Activated CD8-positive, alpha-beta T cell treated with anti-CD3 and anti-CD28 coated beads for 36 hours (primary cell): ENCODE results near the gene PDE4B. TPM values are rescaled to one million over a fixed set of nuclear protein-coding genes. Genes with fewer than 3 reads are reported as not detected.

Experiments
- ATAC-seq: fragments of 200-7000 bp; cut with Tn5 transposase; one replicate; pipeline ENCODE4 v1.10.0; 2021; ENCODE audit warnings: mild to moderate bottlenecking, moderate library complexity
- CTCF ChIA-PET: fragments of 350-600 bp; sonication (Branson Sonifier 250); formaldehyde crosslinking; loops from one replicate; lab custom pipeline; 2021; ENCODE audit warnings: antibody characterized with exemption; lab: Charles Lee
- POLR2A ChIA-PET: fragments of 350-600 bp; sonication (Branson Sonifier 250); formaldehyde crosslinking; loops from one replicate; lab custom pipeline; 2021; ENCODE audit warnings: antibody characterized with exemption; lab: Charles Lee
- DNase-seq: peaks from one replicate; pipeline ENCODE4 v3.0.0-alpha.2; 2020
- H3K27ac Mint-ChIP-seq: one replicate; pipeline ENCODE4 v1.8.0; 2021; ENCODE audit warnings: mild to moderate bottlenecking, mixed read lengths
- H3K27me3 Mint-ChIP-seq: one replicate; pipeline ENCODE4 v1.8.0; 2021; ENCODE audit warnings: mixed read lengths
- H3K36me3 Mint-ChIP-seq: one replicate; pipeline ENCODE4 v1.8.0; 2021; ENCODE audit warnings: low read depth, mixed read lengths
- H3K4me1 Mint-ChIP-seq: one replicate; pipeline ENCODE4 v1.8.0; 2021; ENCODE audit warnings: low read depth, mixed read lengths
- H3K4me3 Mint-ChIP-seq: one replicate; pipeline ENCODE4 v1.8.0; 2021; ENCODE audit warnings: mild to moderate bottlenecking, moderate library complexity, mixed read lengths
- H3K9me3 Mint-ChIP-seq: one replicate; pipeline ENCODE4 v1.8.0; 2021; ENCODE audit warnings: mixed read lengths
- intact Hi-C: fragments of 100-400 bp; cut with micrococcal nuclease; formaldehyde crosslinking; loops from one replicate; pipeline ENCODE4 v1.10.0; 2022
- total RNA-seq, 2 experiments: library from RNA; stranded (reverse); gene quantifications; one replicate each; pipeline ENCODE4 v1.2.3, GENCODE V29; 2021
- TF ChIP-seq, protein P1 (sequence below): fragments of 200-600 bp; IDR thresholded peaks from one replicate; pipeline ENCODE4 v1.8.0; 2022; ENCODE audit warnings: antibody characterized with exemption, mild to moderate bottlenecking

PDE4B gene
- total RNA-seq, 2 experiments from 2014 or later = 32.4 to 33.1 TPM

DNA sequence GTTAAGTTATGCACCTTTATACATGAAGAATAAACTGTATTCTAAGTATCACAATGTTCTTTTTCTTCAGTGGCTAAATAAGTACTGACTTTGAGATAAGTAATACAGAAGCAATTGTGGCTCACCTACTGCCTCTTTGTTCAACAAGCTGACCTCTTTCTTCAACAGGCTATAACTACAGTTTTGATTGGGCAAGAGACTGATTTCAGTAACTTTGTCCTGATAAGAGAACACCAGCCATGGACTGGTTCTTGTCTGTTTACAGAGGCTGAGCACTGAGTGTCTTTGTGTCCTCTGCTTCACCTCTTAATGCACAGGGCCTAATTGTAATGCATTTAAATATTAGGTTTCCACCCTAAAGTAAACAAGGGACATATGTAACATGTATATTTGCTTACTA is 34.6 kb upstream of the PDE4B start:
- ATAC-seq (no peak), DNase-seq (no peak)
- POLR2A ChIA-PET = no interaction called here
- Mint-ChIP-seq H3K36me3 (no peaks in the 10 kb centered on the region), H3K4me3 (no peak overlapping the region), H3K27ac (no peak overlapping the region), H3K9me3 (no peaks in the 10 kb centered on the region), H3K4me1 (no peaks in the 10 kb centered on the region), H3K27me3 (peaks cover 13% of the 10 kb centered on the region)
- TF ChIP-seq, protein P1, sequence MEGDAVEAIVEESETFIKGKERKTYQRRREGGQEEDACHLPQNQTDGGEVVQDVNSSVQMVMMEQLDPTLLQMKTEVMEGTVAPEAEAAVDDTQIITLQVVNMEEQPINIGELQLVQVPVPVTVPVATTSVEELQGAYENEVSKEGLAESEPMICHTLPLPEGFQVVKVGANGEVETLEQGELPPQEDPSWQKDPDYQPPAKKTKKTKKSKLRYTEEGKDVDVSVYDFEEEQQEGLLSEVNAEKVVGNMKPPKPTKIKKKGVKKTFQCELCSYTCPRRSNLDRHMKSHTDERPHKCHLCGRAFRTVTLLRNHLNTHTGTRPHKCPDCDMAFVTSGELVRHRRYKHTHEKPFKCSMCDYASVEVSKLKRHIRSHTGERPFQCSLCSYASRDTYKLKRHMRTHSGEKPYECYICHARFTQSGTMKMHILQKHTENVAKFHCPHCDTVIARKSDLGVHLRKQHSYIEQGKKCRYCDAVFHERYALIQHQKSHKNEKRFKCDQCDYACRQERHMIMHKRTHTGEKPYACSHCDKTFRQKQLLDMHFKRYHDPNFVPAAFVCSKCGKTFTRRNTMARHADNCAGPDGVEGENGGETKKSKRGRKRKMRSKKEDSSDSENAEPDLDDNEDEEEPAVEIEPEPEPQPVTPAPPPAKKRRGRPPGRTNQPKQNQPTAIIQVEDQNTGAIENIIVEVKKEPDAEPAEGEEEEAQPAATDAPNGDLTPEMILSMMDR = no peak
- CTCF ChIA-PET = interaction anchor here (1.0 to 1.4 kb wide), 3 partner anchors 10 to 202 kb away, joined by 3 to 4 read pairs (median 3); no protein-coding TSS in a partner anchor
- intact Hi-C loops = no loop called here

DNA sequence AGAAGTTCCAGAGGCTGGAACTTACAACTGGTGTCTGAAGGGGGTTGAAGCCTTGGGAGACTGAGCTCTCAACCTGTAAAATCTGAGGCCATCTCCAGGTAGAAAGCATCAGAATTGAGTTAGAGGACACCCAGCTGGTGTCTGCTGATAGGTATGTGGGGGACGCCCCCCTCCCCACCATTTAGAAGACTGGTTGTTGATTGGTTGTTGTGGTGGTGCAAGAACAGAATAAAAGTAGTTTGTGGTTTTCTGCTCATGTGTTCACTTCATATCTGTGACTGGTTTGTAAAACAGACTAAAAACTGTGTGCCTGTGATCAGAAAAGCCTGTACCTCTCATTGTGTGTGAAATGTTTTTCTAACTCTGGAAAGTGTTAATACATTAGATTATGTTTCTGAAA is 33.2 kb upstream of the PDE4B start:
- intact Hi-C loops = no loop called here
- Mint-ChIP-seq H3K27ac (no peak overlapping the region), H3K36me3 (no peaks in the 10 kb centered on the region), H3K27me3 (peaks cover 13% of the 10 kb centered on the region), H3K4me3 (no peak overlapping the region), H3K9me3 (no peaks in the 10 kb centered on the region), H3K4me1 (no peaks in the 10 kb centered on the region)
- TF ChIP-seq, protein P1 = no peak
- no peak for DNase-seq
- CTCF ChIA-PET = interaction anchor here (1.4 kb wide), 1 partner anchor 12 kb away, joined by 4 read pairs; no protein-coding TSS in a partner anchor
- POLR2A ChIA-PET = no interaction called here
- ATAC-seq = no peak

DNA sequence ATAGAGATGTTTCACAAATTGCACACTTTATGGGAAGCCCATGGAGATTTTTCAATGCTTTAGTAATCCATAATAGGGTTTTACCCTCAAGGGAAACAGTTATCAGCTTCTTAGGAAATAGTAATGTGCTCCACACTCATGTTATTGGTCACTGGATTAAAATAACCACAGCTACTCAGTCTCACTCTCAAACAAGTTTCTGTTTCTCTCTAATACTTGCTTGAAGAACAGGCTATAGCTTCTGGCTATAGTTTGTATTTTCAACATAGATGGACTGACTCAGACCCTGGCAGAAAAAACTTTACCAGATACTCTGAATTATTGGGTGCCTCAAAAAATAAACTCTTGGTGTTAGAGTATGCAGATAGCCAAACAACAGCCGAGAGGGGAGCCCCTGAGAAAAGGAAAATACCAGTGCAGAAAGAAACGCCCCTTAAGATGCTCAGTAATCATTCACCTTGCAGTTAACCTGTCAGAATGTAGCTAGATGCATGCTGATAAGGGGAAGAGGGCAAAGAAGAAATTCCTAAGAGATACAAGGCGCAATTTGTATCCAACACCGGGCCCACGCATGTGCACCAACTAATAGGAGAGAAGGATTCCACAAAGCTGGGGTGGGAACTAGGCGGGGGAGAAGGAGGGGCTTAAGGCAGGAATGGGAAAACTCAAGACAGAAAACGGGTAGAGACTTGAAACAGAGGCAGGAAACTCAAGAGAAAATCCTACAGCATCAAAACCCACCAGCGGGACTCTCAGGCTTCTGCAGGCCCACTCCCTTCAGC is 30.4 kb upstream of the PDE4B start:
- DNase-seq = no peak
- TF ChIP-seq, protein P1 = no peak
- H3K4me3 Mint-ChIP-seq = no peak overlapping the region
- no peaks in the 10 kb centered on the region for H3K36me3 Mint-ChIP-seq
- CTCF ChIA-PET = no interaction called here
- peaks cover 14% of the 10 kb centered on the region for H3K27me3 Mint-ChIP-seq
- ATAC-seq = no peak
- POLR2A ChIA-PET = no interaction called here
- intact Hi-C loops = no loop called here
- no peaks in the 10 kb centered on the region for H3K4me1 Mint-ChIP-seq
- peaks cover 3% of the 10 kb centered on the region for H3K9me3 Mint-ChIP-seq
- H3K27ac Mint-ChIP-seq = no peak overlapping the region

DNA sequence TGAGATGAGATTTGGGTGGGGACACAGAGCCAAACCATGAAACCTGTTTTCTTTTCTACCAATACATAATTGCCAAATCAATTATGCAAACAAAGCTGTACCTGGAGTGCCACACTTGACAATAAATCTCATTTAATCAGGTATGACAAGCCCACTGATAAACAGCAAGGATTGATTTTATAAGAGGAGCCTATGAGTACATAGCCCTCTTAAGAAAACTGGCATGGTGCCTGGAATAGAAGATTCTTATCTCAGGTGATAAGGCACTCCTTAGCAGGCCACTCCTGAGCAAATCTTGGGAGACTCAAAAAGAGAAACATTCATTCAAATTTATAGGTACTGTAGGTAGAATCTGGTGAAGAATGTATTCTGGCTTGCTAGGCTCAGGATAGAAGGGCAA is 28.6 kb upstream of the PDE4B start:
- Mint-ChIP-seq H3K27ac (no peak overlapping the region), H3K9me3 (peaks cover 3% of the 10 kb centered on the region), H3K4me3 (no peak overlapping the region), H3K27me3 (peaks cover 12% of the 10 kb centered on the region), H3K36me3 (no peaks in the 10 kb centered on the region), H3K4me1 (no peaks in the 10 kb centered on the region)
- no peak for DNase-seq
- intact Hi-C loops = no loop called here
- ChIA-PET POLR2A (no interaction called here), CTCF (no interaction called here)
- TF ChIP-seq, protein P1 = no peak
- ATAC-seq = no peak

DNA sequence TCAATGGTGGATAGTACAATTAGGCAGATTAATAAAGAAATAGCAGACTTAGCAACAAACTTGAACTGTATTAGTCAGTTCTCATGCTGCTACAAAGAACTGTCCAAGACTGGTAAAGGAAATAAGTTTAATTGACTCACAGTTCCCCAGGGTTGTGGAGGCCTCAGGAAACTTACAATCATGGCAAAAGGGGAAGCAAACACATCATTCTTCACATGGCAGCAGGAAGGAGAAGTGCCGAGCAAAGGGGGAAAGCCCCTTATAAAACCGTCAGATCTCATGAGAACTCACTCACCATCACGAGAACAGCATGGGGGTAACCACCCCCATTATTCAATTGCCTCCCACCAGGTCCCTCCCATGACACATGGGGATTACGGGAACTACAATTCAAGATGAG is 27.1 kb upstream of the PDE4B start:
- intact Hi-C loops = no loop called here
- Mint-ChIP-seq H3K36me3 (no peaks in the 10 kb centered on the region), H3K4me1 (no peaks in the 10 kb centered on the region), H3K9me3 (peaks cover 3% of the 10 kb centered on the region), H3K4me3 (no peak overlapping the region), H3K27ac (no peak overlapping the region), H3K27me3 (peaks cover 10% of the 10 kb centered on the region)
- POLR2A ChIA-PET = no interaction called here
- ATAC-seq (no peak), DNase-seq (no peak)
- TF ChIP-seq, protein P1 = no peak
- CTCF ChIA-PET = no interaction called here
